Renal cortical epithelial cell (primary cell): Measurements from ENCODE around the gene RRAS2. TPM values are rescaled to one million over a fixed set of nuclear protein-coding genes. Genes with fewer than 3 reads are reported as not detected.
A peak's percentile ranks its signal among the peaks of the same experiment; 100 is the strongest.
"Not testable (repeated sequence)": the region's sequence is repeated elsewhere in the genome, so short reads cannot be mapped to it uniquely, and the experiment has no call there.

Experiments used
- DNase-seq: peaks from one replicate; pipeline ENCODE4 v3.0.0-alpha.2; 2011; ENCODE audit warnings: low read depth
- total RNA-seq: library from RNA; depleted of rRNA; stranded (reverse); fragments of >200 nt; gene quantifications from 2 replicates; pipeline ENCODE4 v1.2.3, GENCODE V29; 2014

Gene RRAS2
- total RNA-seq, 1 donor from 2014 or later: 323 TPM

DNA sequence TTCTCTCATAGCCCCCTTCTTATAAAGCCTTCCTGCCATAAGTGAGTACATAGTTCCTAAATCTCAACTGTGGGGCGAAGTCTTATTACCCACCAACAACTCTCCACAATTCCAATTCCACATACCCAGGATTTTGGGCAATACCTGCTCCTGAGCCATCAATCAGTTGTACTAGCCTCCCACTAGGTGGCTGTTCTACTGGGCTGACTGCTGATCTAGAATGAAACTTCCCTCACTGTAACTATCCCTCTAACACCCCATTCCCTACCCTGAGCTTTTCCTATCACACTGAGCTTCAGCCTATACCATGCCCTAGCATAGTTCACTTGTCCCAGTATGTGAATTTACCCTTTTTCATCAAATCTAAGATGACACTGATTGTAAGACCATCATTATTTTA lies 52.5 kb downstream of the RRAS2 start:
- DNase-seq: no peak

DNA sequence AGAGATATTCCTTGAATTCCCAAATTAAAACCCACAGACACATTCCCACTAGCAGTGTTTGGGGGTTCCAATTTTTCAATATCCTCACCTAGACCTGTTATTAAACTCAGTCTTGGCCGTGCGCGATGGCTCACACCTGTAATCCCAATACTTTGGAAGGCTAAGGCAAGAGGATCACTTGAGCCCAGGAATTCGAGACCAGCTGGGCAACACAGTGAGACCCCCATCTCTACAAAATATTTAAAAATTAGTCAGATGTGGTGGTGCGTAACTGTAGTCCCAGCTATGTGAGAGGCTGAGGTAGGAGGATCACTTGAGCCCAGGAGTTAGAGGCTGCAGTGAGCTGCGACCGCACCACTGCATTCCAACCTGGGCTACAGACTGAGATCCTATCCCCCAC lies 53.3 kb downstream of the RRAS2 start:
- DNase-seq: no peak

DNA sequence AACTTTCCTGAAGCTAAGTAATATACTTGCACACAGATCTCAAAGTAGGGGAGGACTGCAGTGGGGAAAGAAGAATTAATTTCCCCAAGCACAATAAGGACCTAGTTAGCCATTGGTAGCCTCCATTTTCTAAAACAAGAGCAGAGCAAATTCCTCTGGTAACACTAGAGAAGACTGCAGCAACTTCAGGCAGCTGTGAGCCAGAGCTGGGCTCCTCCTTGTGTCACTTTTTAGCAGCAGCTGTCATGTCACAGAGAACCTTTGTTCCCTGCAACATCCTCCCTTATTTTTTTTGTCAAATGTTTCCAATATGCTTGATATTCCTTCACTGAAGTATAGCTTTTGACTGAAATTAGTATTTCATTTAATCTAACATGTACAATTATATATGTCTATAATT lies 54.4 kb downstream of the RRAS2 start:
- no peak for DNase-seq

DNA sequence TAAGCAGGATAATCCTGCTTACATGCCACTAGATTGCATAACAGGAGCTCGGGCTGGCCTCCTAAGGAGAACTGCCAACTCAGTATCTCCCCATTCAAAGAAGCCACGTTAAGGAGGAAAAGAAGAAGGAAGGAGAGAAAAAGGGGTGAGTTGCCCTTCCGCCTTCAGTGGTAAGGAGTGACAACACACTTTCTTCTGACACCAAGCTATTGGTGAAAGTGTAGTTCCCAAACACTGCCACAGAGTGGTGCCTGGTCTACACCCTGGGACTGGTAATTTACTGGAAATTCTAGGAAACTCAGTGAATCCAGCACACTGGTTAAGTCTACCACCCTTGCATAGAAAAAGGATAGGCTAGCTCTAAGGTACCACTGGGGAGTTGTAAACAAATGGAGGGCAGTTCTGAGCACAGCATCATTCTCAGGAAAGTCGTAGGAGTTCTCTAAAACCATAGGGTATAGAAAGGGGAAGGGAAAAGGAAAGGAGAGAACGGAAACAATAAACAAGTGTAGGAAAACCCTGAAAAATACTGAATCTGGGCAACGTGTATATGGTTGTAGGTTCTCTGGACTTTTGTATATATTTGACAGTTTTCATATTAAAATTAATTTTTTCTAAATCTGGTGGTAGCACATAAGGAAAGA lies 58.2 kb downstream of the RRAS2 start:
- DNase-seq: peak; percentile 77

DNA sequence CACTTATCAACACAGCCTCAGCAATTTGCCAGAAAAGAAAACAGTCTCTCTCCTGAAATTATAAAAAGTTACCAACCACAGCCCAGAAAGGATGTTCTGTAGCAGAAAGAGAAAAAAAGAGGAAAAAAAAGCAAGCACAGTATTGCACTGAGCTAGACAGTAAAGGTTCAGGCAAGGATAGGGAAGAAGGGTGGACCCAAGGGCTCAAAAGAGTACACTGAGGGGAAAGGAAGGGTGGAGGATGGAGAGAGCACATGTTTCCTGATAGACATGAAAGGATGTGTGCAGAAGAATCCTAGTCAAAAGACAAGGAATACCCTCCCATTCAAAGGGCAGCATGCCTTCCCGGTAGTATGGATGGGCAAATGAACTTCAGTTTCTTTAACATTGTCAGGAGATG lies 59.1 kb downstream of the RRAS2 start:
- no peak for DNase-seq

DNA sequence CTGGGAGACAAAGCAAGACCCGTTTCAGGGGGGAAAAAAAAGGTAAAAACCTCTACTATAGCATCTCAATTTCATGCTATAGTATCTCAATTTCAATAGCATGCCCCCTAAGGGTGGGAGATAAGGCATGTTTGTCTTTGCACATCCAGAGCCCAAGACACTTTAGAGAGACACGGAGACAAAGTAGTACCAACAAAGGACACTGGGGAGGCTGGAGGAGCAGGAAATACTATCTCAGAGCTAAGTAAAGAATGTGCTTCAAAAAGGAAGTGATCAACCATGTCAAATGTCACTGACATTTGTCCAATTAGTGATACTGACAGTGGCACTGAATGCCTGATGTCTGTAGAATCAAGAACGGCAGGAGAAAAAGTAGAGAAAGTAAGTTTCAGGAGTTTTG lies 68.6 kb downstream of the RRAS2 start:
- no peak for DNase-seq

DNA sequence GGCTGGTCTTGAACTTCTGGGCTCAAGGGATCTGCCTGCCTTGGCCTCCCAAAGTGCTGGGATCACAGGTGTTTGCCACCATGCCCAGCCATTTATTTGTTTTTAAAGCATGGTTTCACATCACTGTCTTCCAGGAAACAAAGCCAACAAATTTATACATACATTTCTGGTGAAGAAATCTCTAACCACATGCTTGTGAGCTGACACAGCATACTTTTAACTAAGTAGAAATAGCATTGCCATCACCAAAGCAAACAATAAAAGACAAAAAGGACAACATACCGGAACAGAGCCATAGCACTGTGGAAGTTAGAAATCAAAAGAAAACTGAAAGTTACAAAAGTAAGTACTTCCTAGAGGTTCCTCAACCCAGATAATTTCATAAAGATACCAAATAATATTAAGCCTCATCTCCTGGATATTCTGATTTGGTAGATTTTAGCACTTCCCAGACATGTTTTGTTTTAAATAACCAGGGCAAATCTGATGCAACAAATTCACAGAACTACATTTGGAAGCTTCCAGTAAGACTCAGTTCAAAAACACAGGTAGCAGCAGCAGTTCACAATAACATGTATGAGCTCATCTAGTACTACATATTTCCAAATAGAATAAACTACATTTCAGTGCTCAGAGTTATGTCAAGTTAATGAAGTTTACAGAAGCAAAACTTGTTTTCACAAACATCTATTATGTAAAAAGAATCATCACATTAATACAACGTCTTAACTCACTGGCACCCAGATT lies 70.6 kb downstream of the RRAS2 start:
- DNase-seq: peak; percentile 94

DNA sequence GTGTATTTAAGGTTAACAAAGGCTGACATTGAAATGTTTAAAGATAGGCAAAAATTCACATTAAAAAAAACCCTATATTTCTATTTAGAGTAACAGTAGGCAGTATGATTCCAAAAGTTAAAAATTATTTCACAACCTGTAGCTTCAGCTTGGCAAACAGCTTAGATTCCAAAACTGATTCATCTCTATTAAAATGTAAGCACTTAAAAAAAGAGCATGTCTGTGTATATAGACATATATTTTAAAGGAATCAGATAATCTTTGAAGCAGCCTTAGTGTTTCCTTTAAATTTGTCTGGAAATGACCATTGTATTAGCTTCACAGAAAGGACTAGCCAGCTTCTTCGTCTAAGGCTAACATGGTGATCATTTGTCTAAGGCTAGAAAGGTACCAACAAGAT lies 80.1 kb downstream of the RRAS2 start:
- DNase-seq: not testable (repeated sequence)

DNA sequence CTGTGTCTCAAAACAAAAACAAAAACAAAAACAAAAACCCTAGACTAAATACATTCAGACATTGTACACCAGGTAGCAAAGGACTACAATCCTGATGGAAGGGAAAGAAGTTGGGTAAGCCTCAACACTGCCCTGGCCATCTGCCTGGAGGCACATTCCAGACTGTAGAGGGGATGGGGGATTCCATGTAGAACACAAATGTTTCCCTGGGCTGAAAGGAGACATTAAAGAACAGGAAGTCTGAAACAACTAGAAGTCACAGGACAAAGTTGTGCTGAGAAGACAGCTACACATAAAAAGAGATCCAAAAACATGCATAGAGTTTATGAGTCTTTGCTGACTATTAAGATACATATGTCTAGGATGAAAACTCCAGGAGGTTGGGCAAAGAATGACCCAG lies 83.9 kb downstream of the RRAS2 start:
- DNase-seq: peak; percentile 47

DNA sequence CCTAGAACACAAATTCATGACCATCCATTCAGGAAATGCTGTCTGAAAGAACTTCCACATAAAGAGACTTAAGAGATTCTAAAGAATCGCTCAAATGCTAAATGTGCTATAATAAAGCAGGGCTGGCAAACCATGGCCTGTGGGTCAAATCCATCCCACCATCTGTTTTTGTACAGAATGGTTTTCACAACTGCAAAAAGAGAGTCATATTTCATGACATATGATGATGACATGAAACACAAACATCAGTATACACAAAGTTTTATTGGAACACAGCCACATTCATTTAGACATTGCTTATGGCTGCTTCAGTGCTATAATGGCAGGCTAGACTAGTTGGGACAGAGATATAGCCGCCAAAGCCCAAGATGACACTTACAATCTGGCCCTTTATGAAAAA lies 85.1 kb downstream of the RRAS2 start:
- DNase-seq: no peak

DNA sequence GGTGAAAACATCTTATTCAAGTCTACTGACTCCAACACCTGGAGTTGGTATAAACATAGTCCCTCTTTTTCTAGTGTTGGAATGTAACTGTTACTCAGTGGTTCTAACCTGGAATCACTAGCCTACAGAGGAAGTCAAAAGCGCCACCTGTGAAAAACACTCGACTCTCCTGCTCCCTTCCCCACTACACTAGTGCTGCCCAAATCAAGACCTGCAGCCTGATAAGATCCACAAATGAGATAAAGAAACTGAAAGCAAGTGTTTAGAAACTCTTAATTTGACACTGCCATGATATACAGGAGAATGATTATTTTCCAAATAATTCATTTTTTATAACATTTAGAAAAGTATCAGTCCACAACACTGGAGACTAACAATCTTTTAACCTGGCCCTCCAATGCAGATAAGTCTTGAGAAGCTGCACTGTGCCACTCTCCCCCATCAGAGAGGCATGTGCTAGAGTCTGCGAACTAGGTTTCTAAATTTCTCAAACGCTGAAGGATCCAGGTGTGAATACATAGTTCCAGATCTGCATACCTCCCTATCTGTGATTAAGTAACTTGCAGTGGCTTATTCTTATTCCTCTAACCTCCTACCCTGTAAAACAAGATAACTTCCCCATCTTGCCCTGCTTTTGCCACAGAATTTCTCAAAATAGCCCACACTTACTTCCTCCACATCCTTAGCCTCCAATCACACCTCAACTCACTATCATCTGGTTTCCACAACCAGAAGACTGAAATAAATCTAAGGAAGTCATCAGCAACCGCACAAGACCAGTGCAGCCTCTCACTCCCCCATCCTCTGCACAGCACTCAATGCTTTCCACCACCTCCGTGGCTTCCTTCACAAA lies 88.1 kb downstream of the RRAS2 start:
- DNase-seq: no peak

DNA sequence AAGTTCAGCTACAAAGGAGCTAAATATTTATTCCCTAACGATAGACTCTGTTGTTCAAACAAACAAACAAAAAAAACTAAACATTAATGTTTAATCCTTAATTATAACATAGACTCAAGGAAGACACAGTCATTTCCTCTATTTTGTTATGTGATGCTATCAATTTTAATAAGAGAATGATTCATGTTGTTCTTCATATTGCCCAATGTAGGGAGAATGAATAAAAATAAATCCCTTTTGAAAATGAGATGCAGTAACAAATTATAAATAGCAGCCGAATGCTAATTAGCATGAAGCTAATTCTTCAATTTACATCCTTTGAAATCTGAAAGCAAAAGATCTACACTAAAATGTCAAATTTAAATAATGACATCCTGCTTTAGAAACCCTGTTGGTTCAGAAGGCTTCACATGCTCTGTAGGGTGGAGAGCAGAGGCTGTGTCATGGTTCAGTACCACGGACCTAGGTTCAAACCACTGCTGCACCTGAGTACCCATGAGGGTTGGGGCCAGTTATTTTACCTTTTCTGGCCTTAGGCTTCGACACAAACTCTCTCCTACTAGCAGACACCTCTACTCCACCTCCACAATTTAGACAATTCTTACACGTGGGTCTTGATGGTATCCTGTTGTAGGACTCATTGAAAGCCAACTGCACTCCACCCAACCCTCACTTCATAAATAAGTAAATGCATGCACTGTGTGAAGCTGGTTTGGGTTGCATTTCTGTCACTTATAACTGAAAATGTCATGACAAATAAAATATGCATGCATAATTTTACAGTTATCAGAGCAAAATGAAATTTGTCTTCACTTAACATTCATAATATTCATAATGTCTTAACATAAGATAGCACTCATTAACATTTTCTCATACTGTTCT lies 89.0 kb downstream of the RRAS2 start:
- DNase-seq: no peak

DNA sequence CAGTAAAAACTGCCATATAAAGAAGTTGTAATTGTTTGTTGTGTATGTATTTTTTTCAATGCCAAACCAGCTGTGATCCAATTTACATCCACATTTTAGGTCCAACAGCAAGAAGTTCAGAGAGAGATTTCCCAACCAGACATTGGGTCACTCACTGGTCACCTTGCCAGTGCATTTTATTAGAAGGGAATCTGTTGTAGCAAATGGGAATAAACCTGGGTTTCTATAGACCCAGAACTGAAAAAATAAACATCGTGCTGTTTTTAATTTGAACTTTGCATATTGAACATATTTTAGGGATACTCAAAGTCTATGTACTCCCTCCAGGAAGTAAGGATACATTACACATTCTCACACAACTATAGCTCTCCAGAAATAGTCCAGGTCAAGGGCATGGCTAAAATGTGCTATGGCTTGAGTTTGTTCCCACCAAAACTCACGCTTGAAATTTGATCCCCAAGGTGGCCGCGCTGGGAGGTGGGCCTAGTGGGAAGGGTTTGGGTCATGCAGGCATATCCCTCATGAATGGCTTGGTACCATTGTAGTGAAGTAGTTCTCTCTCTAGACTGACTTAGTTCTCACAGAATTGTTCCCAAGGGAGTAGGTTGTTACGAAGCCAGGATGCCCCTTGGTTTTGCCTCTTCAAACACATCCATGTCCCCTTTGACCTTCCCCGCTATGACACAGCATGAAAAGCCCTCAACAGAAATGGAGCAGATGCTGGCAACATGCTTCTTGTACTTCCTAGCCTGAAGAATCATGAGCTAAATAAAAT lies 90.9 kb downstream of the RRAS2 start:
- no peak for DNase-seq

DNA sequence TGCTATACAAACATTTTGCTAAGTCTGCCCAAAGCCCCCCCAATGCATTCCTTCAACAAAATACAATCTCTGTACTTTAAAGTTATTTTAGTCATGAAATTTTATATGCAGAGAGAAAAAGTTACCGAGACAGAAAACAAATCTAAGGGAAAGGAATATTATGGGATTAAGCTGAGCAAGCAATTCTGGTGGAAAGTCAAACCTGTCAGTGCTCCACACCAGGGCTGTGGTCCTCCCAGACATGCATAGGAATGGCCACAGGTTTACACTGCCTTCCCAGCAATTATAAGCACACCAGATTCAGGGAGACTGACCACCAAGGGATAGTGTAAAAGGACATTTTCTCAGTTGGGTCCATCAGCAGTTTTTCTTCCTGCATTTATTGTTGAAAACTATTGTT lies 92.4 kb downstream of the RRAS2 start:
- no peak for DNase-seq

DNA sequence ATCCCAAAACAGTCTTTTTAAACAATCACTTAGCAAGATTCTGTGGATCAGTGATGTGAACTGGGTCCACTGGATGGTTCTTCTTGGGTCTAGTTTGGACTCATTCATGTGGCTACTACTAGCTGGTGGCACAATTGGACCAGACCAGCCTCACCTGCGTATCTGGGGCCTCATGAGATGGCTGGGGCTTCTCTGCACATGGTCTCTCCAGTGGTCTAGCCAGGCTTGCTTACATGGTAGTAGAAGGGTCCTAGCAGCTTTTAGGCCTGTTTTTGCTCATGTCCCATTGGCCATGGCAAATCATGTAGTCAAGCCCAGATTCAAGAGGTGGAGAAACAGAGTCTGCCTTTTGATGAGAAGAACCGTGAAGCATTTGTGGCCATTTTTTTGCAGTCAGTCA lies 94.0 kb downstream of the RRAS2 start:
- DNase-seq: no peak

DNA sequence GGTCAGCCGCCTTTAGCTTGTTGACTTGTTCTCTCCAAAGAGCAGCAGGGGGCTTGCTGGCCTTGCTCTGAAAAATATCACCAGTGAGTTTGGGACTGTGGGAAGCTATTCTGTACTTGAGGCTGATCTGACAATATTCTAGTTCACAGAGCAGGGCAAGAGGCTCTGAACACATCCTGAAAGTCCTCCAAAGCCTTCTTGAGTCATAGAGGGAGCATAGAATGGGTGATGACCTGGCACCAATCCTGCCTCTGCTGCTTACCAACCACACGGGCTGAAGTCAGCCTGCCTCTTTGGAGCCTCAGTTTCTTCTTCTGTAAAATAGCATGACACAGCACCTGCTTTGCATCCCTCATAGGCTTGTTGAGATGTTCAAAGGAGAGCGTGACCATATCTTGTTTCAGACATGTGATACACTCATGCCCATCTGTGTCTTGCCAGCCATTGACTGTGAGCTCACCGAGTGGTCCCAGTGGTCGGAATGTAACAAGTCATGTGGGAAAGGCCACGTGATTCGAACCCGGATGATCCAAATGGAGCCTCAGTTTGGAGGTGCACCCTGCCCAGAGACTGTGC lies 96.6 kb downstream of the RRAS2 start:
- DNase-seq: no peak

DNA sequence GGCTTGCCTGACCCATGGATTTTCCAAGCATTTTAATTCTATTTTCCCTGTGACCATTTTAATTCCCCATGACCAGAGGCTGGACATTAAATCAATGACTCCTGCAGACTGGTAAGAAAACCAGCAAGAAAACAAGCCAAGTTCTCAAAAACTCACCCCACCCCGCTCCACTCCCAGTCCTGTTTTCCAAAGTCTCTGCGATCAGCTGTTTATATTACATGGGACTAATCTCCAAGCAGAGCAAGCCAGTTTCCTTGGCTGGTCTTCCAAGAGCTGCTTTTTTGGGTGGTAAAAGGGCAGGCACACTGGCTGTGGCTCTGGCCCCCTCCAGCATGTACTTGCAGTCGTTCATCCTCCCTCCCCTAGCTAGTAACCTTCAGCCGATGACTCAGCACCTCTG lies 97.9 kb downstream of the RRAS2 start:
- no peak for DNase-seq

DNA sequence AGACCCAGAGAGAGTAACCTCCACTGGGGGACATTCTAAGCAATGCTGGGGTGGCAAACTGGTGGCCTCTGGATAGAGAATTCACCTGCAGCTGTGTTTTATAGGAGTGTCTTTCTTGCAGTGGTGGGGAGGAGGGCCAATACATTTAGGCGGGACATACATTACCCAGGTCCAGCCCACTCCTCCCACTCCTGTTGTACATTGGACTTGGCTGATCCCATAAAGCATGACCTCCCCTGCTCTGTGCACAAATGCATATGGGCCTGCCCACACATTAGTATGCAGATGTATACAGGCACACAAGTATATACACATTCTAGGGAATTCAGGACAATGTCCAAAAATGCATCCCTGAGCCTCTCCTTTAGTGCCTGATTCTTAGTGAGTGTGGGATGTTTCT lies 99.1 kb downstream of the RRAS2 start:
- DNase-seq: no peak

DNA sequence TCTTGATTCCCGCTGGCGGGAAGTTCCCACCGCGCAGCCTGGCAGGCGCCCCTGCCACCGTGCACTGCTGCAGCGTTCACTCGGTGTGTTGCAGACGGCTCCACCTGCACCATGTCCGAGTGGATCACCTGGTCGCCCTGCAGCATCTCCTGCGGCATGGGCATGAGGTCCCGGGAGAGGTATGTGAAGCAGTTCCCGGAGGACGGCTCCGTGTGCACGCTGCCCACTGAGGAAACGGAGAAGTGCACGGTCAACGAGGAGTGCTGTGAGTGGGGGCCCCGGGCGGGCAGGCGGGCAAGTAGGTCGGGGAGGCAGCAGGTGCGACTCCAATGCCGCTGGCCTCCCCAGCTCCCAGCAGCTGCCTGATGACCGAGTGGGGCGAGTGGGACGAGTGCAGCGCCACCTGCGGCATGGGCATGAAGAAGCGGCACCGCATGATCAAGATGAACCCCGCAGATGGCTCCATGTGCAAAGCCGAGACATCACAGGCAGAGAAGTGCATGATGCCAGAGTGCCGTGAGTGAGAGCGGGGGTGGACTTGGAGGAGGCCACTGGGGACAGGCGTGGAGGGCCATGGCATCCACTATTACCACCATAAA lies 99.7 kb downstream of the RRAS2 start:
- DNase-seq: no peak

DNA sequence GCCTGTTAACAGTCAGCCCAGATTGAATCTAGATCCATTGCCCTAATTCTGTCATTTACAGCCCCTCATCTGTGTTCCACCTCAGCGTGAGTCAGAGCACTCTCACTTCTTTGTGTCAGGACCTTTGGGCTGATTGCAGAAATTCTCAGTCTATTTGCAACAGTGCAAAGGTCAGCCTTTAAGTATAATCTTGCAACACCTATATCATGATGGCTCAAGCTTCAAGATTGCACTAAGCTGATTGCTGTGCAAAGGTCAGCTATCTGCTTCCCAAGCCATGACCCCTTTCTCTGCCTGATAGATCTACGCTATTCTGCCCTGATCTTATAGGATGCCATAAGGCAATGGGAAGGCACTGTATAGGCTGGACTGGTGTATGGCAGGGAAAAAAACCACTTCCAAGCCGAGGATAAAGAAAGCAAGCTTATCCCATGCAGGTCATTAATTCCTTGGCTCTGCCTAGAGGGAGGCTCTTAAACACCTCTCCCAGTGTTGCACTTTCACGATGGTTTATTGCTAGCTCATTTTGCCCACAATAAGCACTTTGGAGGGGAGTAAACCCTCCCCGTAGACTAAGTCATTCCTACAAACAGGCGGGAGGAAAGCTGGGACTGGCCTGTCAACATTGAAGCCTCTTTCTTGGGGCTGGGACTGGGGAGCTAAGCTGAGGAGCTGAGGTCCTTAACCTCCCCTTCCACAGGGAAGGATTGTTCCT lies 100.6 kb downstream of the RRAS2 start:
- DNase-seq: peak; percentile 91
